Measurements from ENCODE around the gene PNMA8B.
A peak's percentile ranks its signal among the peaks of the same experiment; 100 is the strongest.
"Not testable (repeated sequence)": the region's sequence is repeated elsewhere in the genome, so short reads cannot be mapped to it uniquely, and the experiment has no call there.

PNMA8B gene

DNA sequence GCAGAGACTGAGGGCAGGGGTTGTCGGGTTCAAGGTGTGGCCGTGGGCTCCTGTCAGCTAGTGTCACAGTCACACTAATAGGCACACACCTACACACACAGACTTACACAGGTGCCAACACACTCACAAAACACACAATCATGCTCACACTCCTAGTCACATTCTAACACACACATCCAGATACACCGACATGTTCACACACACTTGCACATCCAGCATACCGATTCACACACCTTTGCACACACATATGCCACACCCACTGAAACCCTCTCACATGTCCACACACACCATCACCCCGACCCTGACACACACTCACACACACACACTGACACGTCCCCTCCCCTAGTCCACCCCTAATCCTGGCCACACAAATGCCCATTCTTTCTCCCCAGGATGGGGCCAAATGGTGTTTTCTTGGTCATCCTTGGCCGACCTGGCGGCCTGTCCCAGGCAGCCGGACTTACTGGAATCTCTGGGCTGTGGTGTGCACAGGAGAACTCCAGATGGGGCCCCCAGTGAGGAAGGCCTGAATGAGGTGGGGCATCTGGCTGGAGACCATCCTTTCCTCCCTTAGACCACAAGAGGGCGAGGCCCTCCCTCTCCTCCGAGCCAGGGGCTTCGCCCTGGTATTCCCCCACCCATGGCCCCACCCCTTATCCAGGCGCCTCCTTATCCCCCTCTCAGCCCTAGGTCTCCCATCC, 19.1 kb upstream of the PNMA8B start:
- peak; percentile 94 for FAIRE-seq

DNA sequence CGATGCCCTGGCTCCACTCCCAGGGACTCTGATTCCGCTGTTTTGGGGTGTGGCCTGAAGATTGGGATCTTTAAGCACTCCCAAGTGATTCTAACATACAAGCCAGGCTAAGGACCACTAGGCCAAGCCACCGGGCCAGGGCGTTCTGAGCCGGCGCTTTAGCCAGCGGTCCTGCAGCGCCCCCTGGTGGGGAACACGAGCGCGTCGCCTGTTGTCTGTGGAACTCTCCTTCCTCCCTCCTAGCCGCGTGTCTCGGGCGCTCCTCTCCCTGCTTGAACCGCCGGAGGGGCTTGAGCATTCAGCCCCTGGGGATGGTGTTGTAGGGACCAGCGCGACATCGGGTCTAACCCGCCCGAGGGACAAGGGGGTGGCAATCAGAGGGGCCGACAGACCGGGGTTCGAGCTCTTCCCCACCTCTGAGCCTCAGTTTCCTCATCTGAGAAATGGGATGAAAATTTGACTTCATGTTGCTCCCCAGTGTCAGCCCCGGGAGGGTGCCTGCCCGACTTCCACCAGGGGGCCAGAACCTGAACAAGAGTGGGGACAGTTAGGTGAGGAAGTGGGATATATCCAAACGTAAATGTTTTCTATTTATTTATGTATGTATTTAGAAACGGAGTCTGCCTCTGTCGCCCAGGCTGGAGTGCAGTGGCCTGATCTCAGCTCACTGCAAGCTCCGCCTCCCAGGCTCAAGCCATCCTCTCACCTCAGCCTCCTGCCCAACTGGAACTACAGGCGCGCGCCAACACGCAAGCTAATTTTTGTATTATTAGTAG, 18.0 kb upstream of the PNMA8B start:
- DNase-seq (ENCODE audit: insufficient read length, low spot score), result peak; percentile 87

More for the DNA sequence above, 19.1 kb upstream of the PNMA8B start:
- no peak for DNase-seq (ENCODE audit: insufficient read length, low spot score)

DNA sequence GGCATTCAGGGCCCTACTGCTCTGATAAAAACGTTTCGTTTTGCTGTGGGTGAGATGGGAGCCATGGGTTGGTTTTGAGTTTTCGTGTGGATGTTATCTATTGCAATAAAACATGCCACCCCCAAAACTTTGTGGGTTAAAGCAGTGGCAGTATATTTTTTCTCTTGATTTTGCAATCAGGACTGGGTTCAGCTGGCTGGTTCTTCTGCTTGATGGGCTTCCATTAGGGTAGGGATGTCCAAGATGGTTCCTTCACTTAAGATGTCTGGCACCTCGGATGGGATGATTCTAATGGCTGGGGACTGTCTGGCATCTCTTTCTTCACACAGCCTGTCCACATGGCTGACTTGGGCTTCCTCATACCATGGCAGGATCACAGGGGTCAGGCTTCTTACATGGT, 15.6 kb upstream of the PNMA8B start:
- no peak for FAIRE-seq
- no peak for DNase-seq (ENCODE audit: insufficient read length, low spot score)

More for the DNA sequence above, 18.0 kb upstream of the PNMA8B start:
- peak; percentile 13 for FAIRE-seq

DNA sequence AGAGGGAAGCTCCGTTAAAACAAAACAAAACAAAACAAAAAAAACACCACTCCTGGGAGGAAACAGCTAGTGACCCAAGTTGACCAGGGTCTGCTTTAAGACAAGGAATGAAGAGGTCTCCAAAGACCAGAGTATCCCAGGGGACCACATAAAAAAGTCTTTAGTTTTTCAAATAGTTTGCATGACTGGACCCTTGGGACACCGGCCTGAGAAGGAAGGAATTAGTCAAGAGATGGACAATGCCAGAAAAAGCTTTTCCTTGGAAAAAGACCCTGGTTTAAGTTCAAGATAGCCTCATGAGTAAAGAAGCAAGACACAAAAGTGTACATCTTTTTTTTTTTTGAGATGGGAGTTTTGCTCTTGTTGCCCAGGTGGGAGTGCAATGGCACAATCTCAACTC, 12.5 kb upstream of the PNMA8B start:
- no peak for FAIRE-seq

DNA sequence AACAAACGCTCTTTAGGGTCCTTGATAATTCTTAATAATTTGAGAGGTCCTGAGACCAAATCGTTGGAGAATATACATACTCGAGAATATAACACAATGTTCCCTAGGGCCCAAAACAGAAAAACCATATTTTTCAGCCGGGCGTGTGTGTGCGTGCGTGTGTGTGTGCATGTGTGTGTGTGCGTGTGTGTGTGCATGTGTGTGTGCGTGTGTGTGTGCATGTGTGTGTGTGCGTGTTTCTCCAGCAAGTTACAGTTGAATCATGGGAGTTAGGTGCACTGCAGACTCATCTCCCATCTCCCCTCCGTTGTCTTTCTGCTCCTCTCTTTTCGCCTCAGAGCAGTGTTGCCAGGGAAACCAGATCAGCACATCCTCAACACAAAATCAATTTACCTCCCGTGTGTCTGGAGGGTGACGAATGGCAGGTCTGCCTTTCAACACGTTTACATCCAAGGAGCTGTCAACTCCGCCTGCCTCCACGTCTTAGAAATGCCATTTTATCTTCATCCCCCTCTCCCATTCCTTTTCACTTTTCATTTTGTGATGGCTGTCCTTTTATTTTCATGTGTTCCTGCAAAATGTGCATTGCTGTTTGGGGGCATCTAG, 8.3 kb upstream of the PNMA8B start:
- FAIRE-seq, result no peak
- no peak for DNase-seq (ENCODE audit: insufficient read length, low spot score)

More for the DNA sequence above, 12.5 kb upstream of the PNMA8B start:
- DNase-seq (ENCODE audit: insufficient read length, low spot score), result no peak

DNA sequence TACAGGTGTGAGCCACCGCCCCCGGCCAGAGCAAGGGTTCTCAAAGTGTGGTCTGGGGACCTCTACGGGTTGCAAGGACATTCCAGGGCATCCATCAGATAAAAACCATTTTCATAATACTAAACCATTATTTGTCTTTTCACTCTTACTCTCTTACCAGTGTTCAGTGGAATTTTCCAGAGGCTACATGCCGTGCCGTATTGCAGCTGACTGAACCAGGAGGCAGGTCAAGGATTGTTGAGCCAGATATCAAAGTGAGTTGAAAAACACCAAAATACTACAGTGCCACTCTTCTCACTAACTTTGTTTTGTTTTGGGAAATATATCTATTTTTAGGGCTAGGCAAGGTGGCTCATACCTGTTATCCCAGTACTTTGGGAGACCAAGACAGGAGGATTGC, 7.2 kb upstream of the PNMA8B start:
- FAIRE-seq (no peak), DNase-seq (ENCODE audit: insufficient read length, low spot score) (no peak)

DNA sequence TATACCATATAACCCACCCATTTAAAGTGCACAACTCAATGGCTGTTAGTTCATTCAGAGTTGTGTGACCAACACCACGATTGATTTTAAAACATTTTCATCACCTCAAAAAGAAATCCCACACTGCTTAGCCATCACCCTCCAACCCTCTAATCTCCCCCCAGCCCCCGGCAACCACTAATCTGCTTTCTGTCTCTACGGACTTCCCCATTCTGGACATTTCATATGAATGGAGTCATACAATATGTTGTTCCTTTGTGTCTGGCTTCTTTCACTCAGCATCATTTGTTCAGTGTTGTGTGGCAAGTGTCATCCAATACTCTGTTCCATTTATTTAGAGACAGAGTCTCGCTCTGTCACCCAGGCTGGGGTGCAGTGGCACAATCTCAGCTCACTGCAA, 4.0 kb upstream of the PNMA8B start:
- no peak for DNase-seq (ENCODE audit: insufficient read length, low spot score)
- FAIRE-seq, result no peak

DNA sequence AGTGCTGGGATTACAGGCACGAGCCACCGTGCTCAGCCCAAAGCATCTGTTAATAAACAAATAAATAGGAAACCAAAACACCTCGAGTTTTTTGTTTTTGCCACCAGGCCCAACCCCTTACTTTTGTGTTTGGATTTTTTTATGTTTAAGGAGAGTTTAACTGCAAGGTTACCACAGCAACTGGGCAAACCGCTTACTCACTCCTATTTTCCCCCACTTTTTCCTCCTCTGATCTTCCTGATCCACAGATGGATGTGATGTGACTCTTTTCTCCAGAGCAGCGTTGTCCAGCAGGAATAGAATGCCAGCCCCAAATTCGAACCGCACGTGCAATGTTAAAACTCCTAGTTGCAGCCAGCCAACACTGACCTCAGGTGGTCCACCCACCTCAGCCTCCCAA, 2.1 kb upstream of the PNMA8B start:
- FAIRE-seq, result no peak
- DNase-seq (ENCODE audit: insufficient read length, low spot score), result no peak

DNA sequence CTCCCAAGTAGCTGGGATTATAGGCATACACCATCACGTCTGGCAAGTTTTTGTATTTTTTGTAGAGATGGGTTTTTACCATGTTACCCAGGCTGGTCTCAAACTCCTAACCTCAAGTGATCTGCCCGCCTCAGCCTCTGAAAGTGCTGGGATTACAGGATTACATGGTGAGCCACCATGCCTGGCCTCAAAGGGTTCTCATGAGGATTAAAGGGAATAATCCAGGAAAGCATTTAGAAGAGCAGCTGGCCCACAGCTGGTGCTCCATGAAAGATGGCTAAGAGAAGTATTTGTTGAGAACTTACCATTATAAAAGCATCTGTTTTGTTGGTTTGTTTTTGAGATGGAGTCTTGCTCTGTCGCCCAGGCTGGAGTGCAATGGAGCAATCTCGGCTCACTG, 1.2 kb upstream of the PNMA8B start:
- not testable (repeated sequence) for DNase-seq (ENCODE audit: insufficient read length, low spot score); FAIRE-seq

DNA sequence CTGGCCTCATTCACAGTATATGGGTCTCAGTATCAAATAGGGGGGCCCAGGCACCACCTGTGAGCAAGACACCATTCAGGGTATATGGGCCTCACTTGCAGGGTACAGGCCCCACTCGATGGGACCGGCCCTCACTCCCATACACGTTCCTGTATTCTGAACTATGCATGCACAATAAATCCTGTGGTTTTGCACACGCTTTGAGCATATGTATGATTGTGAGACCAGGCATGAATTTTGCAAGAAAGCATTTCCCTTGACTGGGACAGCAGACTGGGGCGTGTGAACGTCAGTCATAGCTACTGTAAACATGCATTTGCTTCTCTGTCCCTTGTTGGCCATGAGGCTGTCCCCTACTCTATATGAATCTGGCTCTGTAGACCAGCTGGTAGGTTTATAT, 637 bp upstream of the PNMA8B start:
- FAIRE-seq (peak; percentile 13), DNase-seq (ENCODE audit: insufficient read length, low spot score) (no peak)

DNA sequence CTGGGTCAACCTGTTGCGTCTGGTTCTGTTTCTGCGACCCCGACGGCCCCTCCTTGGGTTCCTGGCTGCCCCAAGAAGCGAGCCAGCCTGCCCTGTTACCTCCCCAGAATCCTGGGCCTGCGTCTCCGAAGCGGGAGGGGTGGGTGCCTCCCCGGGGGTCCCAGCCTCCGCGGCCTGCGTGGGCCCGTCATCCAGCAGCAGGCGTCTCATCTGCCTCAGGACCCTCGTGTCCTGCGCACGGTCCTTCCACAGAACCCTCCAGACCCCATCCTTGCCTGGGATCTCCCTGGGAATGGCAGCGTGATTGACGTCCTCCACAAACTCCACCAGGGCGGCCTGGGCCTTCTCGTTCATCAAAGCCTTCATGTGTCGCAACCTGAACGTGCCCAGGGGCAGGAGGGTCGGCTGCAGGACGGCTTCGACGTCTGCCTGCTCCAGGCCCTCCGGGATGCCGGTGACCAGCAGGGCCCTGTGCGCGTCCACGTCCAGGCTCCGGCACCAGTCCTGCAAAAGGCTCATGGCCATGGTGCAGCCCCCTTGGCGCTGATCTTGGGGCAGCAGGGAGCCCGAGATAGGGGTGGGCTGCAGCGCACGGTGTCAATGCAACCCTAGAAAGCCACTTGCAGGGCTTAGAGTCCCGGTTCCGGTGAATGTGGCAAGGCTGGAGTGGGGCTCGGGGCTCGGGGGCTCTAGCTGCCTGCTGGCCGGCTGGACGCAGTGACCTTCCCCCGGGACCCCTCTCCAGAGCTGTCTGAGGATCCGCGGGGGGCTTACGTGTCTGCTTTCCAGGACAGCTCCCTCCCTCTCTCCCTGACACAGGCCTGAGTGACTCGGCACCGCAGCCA, 504 bp downstream of the PNMA8B start:
- FAIRE-seq, result no peak

DNA sequence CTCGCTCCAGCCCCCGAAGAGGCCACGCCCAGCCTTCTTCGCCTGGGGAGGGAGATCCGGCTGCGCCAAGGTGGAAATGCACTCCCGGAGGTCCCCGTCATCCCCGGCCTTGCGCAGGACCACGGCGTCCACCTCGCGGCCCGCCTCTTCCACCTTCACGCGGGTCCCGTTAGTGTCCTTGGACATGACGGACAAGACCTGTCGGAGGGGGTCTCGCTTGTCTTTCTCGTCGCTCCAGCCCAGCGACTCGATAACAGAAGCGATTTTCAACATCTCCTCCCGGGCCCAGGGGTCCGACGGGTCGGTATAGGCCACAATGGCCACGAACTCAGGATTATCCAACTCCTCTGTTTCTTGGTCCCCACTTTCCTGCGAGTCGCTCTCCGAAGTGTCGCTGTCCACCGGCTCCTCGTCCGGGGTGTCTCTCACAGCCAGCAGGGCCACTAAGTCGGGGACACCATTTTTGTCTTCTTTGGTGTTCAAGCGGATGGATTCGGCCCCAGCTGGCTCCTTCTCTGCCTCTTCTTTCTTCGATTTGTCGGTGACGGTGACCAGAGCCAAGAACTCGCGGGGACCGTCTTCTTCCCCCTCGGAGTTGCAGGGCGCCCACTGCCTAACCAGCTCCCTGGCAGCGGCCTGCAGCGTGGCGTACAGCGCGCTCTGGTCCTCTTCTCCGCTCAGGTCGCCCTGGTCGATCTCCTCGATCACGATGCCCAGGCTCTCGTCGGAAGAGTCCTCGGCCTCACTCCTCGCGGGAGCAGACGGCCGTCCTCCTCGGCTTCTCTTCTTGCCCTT, 1.3 kb downstream of the PNMA8B start:
- FAIRE-seq, result no peak
- DNase-seq (ENCODE audit: insufficient read length, low spot score), result no peak

More for the DNA sequence above, 504 bp downstream of the PNMA8B start:
- no peak for DNase-seq (ENCODE audit: insufficient read length, low spot score)

DNA sequence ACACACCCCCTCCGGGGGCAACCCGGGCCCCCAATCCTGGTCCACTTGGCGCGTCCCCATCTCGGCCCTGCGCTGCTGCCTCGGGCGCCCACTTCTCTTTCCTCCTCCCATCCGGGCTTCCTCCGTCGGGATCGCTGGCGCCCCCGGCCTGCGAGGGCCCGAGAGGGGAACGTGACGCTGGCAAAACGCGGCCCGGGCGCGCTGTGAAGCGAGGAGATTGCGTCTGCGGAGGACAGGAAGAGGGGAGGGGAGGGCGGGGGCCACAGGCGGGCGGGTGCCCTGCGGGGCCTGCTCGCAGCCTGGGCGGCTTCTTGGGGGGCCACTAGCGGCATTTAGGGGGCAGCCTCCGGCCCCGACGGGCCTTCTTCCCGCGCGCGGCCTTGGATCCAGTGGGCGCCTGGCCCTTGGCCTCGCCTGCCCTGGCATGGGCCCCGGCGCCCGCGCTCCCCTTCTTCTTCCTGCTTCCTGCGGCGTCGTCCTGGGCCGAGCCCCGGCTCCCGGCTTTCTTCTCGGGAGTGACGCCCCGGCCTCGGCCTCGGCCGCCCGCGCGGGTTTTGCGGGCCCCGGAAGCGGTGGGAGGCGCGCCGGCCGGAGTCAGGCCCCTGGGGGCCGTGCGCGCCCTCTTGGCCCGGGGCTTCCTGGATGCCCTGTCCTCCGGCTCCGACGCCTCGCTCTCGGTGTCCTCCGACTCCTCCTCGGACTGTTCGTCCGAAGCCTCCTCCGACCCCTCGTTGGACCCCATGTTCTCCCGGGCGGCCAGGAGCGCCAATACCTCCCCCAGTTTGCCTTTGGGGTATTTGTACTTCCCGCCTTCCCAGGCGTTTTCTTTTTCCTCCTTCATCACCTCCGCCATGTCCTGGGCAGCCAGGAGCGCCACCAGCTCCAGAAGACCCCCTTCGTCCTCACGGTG, 2.2 kb downstream of the PNMA8B start:
- DNase-seq (ENCODE audit: insufficient read length, low spot score), result no peak

DNA sequence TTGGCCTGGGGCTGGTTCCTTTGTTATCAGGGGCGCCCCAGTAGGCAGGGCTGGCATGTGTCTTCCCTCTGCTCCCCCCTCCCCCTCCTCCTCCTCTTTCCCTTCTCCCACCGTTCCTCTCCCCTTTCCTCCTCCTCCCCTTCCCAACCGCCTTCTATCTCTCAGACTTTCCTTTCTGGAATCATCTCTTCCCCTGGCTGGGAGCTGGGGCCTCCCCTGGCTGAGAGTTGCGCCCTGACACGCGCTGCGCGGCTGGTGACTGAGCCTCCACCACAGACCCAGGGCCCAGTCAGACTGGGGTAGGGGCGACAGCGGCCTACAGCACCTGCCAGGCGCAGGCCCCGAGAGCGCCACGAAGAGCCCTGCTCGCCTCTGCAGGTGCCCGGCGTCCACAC, 2.8 kb downstream of the PNMA8B start:
- FAIRE-seq (no peak), DNase-seq (ENCODE audit: insufficient read length, low spot score) (no peak)

More for the DNA sequence above, 2.2 kb downstream of the PNMA8B start:
- FAIRE-seq, result no peak

DNA sequence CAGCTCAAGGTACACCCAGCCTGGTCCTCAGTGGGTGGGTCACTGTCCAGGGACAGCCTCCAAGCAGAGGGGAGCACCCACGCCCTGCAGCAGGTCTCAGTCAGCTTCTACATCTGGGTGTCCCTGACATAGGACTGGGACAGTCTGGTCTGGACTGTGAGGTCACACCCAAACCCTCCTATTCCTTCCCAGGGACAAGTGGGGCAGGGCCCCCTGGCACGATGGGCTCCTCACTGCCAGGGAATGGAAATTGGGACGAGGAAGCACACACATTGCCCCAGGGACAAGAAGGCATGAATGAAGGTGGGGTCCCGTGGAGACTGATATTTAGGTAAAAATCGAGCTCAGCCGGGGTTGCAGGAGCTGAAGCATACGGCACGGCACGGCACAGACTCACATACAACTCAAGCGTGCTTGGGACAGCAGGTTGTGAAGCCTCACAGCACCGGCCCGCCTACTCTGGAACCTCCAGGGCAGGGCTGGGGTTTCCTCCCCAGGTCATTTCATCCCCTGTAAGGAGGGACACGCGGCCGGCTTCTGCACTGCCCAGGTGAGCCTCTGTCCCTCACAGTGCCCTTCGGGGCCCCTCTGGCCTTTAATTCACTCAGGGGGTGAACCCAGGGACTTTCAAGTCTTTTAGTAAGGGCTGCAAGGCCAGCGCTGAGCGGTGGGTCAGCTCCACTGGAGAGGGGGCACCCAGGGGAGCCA, 3.5 kb downstream of the PNMA8B start:
- no peak for DNase-seq (ENCODE audit: insufficient read length, low spot score)
- no peak for FAIRE-seq

DNA sequence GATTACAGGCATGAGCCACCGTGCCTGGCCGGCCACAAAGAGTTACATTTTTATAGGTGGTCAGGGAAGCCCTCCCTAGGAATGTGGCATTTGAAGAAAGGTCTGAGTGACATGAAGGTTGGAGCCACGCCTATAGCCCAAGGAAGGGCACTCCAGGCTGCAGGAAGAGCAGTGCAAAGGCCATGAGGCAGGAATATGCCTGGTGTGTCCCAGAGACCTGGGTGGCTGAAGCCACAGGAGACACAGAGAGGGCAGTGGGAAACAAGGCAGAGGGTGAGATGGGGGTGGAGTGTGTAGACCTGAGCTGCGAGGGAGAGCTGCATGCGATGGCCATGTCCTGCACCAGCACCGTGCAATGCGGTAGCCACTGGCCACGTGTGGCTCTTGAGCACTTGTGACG, 4.9 kb downstream of the PNMA8B start:
- no peak for FAIRE-seq
- no peak for DNase-seq (ENCODE audit: insufficient read length, low spot score)

DNA sequence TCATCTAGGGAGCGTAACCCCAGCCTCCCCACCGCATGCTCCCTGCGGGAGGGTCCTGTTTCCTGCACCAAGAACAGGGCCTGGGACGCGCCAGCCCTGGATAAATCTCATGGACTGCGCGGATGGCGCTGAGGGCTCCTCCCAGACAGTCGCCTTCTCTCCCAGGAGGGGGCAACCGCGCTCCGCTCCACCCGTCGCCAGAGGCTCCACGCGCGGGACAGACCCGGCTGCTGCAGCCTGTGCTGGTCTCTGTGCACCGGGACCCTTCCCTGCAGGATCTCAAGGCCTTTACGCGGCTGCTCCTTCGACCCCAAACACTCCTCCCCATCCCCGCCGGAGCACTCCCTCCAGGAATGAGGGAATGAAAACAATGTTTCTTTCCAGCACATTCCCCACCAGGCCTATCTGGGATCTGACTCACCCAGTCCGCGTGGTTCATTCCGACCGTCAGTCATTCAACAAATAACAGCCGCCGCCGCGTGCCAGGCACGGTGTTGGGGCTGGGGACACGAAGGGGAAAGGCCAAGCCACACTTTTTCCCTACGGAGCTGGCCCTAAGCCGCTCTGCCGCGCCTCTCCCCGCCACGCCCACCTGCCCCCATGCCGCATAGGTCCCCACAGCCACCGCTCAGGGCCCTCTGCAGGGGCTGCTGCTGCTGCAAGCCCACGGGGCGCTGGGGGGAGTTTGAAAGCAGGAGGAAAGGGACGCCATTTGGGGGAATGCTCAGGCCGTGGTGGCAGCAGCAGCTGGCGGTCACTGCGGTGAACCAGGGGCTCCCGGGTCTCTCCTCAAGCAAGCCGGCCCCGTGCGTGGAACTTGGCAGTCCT, 6.0 kb downstream of the PNMA8B start:
- DNase-seq (ENCODE audit: insufficient read length, low spot score), result no peak
- no peak for FAIRE-seq

DNA sequence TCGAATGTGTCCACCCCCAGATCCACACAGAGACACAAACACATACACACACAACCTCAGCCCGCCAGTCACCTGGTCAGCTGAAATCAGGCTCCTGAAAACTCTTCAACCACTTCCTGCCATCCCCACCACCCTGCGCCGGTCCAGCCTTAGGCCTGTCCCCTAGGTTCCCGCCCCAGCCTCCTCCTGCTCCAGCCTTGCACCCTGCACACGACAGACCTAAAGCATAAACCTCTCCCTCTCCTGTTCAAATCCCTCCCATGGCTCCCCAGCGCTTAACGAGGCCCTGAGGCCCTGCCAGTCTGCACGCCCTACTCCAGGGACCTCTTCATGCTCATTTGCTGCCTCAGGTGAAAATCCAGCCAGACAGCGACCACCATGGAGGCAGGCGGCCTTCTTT, 7.1 kb downstream of the PNMA8B start:
- FAIRE-seq, result no peak
- DNase-seq (ENCODE audit: insufficient read length, low spot score), result no peak
